GM12801 (cell line): ENCODE measurements around the gene ZIC2.

Source experiments
- TF ChIP-seq, protein P1 (sequence below): IDR thresholded peaks from one replicate; pipeline ENCODE4 v1.5.1; 2011; ENCODE audit warnings: control low read depth; ENCODE audit not compliant: insufficient read length; ENCODE audit errors: extremely low read depth

ZIC2 gene

DNA sequence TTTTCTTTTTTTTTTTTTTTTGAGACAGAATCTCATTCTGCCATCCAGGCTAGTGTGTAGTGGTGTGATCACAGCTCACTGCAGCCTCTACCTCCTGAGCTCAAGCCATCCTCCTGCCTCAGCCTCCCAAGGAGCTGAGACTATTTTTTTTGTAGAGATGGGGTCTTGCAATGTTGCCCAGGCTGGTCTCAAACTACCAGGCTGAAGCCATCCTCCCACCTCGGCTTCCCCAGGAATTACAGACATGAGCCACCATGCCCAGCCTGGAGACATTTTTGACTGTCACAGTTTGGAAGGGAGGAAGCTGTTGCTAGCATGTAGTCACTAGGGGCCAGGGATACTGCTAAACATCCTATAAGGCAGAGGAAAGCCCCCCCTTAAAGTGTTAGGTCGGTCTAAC lies 33.9 kb upstream of the ZIC2 start:
- TF ChIP-seq, protein P1, sequence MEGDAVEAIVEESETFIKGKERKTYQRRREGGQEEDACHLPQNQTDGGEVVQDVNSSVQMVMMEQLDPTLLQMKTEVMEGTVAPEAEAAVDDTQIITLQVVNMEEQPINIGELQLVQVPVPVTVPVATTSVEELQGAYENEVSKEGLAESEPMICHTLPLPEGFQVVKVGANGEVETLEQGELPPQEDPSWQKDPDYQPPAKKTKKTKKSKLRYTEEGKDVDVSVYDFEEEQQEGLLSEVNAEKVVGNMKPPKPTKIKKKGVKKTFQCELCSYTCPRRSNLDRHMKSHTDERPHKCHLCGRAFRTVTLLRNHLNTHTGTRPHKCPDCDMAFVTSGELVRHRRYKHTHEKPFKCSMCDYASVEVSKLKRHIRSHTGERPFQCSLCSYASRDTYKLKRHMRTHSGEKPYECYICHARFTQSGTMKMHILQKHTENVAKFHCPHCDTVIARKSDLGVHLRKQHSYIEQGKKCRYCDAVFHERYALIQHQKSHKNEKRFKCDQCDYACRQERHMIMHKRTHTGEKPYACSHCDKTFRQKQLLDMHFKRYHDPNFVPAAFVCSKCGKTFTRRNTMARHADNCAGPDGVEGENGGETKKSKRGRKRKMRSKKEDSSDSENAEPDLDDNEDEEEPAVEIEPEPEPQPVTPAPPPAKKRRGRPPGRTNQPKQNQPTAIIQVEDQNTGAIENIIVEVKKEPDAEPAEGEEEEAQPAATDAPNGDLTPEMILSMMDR: no peak

- TF ChIP-seq, protein P1: no peak
Measured at GRCh38 chr13:99948411-99948810, 33.2 kb upstream of the ZIC2 start.

DNA sequence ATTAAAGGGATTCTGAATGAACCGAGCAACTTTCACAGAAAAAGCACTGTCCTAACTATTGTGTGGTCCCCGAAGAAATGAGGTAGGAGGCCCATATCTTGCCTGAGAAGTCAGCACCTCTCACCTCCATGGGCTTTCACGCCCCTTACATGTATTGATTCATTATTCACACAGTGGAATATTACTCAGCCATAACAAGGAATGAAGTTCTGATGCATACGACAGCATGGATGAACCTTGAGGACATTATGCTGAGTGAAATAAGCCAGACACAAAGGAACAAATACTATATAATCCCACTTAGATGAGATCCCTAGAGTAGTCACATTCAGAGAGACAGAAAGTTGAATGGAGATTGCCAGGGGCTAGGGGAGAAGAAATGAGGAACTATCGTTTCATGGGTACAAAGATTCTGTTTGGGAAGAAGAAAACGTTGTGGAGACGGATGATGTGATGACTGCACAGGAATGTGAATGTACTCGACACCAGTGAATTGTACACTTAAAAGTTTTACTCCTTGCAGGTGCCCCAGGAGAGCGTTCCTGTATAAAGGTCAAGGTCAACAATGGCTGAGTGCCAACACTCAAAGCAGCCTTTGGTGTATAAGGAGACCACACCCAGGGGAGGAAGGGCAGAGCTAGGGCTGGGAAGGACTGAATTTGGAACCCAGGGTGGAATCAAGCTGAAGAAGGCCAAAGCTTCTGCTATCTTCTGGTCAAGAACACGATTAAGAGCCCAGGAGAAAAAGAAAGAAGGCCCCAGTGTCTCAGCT lies 32.5 kb upstream of the ZIC2 start:
- TF ChIP-seq, protein P1: no peak

DNA sequence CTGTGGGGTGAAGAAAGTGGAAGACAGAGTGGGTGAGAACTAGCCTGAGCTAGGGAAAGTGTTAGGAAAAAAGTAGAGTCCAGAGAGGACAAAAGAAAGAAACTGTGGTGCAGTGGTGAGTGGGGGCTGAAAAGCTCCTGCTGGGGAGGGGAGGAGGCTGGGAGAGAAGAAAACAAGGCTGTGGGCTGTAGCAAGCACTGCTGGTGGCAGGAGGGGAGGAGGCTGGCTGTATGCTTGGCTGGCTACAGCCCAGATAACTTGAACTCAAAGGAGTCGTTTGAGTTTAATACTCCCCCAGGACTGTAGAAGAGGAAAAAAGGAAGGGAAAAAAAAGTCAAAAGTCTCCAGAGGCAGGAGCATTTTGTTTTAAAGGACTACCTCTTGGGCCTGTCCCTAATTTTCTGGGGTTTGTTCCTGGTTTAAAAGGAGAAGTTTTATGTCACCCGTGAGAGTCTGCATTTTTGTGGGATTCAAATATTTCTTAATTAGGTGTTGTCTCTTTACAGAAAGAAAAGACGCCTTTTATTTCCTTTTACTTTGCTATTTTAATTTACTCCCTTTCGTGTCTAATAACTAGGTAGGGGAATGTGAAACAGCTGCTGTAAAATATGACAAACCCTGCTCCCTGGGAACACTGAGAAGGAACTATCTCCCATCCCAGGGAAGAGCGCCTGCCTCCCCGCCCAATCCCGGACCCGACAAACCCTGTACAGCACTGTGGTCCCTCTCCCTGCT lies 31.7 kb upstream of the ZIC2 start:
- TF ChIP-seq, protein P1: no peak

GRCh38 chr13:99953138-99953755 lies 28.3 kb upstream of the ZIC2 start:
- TF ChIP-seq, protein P1: no peak

GRCh38 chr13:99955107-99955746 lies 26.4 kb upstream of the ZIC2 start:
- TF ChIP-seq, protein P1: no peak
